ENCODE results near the gene NUP155. TPM values are rescaled to one million over a fixed set of nuclear protein-coding genes. Genes with fewer than 3 reads are reported as not detected.

The NUP155 gene
- total RNA-seq = 32.5 and 63.9 TPM in 2 replicates

DNA sequence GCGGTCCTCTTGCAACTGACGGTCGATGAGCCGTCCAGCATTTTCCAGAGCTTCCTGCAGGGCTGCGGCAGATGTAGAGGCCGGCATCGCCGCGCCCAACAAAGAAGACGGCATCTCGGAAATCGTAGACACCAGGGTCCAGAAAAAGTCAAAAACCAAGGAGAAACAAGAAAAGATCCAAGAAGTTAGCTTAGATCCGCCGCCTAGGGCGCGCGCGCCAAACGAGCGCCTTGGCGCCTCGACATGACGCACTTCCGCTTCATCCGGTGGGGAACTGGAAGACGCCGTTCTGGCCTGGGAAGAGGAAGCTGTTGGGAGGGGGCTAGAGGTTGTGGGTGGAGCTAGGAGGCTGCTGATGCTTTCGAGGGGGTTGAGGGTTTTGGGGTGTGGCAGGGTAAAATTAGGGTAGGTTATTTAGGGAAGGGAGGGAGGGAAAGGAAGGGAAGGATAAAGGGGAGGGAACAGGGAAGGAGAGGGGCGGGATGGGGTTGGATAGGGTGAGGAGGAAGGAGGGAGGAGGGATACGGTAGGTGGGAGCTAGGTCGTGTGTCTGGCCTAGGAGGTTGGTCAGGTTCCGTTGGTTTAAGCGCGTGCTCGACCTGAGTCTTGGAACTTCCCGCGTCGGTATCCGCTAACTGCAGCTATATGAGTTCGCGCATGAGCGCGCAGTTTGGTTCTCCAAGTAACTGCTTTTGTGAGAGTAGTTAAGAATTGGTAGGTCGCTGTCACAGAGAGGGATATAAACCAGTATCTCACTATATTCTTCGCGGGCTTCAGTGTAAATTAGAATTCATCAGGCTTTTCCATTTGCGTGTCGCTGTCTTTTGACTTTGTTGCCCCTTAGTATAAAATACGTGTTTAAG, at the start of gene NUP155:
TSS of gene NUP155 (minus strand) at position 243 of the 863 bp plus-strand sequence. CDS start at position 114, 129 bp downstream.

DNA sequence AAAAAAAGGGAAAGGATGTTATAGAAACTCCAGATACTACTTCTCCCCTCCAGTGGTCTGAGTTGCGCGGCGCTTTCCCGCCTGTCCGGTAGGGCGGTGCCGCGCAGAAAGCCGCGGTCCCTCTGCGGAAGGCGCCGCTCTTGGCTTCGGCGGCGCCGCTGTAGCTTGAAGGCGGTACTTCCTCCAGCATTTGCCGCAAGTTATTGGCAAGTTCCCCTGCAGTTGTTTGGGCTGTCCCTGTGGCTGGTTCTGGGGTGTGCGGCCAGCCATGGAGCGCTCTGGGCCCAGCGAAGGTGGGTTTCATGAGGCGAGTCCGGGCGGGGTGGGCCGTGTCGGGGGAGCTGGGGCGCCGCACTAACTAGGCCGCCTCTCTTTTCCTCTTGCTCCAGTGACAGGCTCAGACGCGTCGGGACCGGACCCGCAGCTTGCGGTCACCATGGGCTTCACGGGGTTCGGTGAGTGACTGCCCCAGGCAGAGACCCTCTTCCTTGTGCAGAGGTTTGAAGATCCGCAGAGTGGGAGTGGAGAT, 8.3 kb upstream of the NUP155 start, which contains the start of gene WDR70:
TSS of gene WDR70 (plus strand) at position 219 of the 529 bp plus-strand sequence. CDS start at position 269, 50 bp downstream.

DNA sequence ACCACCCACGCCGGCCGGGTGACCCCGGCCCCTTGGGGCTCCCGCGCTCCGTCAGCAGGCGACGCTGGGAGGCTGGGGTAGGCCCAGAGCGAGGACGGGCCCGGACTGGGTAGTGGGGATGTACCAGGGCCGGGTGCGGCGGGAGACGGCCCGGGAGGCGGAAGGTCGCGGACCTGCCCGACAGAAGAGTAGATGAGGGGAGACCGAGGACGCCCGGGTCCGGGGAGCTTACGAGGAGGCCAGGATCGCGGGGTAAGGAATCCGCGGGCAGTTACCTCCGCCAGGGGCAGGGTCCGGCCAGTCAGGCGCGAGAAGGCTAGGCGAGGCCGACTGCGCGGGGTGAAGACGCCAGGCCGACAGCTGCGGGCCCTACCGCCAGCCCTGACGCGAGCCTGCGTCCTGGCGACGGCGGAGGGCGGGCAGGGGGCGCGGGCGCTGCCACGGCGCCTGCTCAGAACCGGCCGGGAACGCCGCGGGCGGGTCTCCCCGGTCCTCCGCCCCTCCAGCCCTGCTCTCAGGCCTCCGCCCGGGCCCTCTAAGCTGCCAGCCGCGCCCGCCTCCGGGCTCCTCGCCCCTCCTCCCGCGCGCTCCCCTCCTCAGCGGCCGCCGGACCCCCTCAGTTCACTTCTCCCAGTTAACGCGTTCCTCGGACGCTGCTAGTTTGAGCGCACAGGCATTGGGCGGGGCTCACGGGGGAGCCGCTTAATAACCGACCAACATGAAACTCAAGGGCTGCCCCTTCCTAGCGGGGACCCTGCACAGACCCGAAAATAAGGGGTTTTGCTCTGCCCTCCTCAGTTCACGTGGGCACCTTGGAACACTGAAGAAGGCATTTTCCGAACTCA, 121.7 kb downstream of the NUP155 start, which contains the start of gene CPLANE1:
TSS of gene CPLANE1 (minus strand) at position 407 of the 845 bp plus-strand sequence. CDS start 1,678 bp downstream, outside the sequence.

Other genes with a start within 250 kb of the NUP155 start
- gene CPLANE1, start 121.7 kb downstream of the NUP155 start, total RNA-seq = 21.0 and 21.1 TPM in 2 replicates
- gene WDR70, start 8.2 kb upstream of the NUP155 start, total RNA-seq = 37.4 and 39.6 TPM in 2 replicates